HS-5 (cell line): ENCODE results near the gene KLK7.
"Not testable (repeated sequence)": the region's sequence is repeated elsewhere in the genome, so short reads cannot be mapped to it uniquely, and the experiment has no call there.

Experiments used
- DNase-seq: peaks from one replicate; pipeline ENCODE4 v3.0.0-alpha.2; 2012; ENCODE audit warnings: low read depth

Gene KLK7

GRCh38 chr19:50975766-50976165 lies 8.0 kb downstream of the KLK7 start:
- no peak for DNase-seq

DNA sequence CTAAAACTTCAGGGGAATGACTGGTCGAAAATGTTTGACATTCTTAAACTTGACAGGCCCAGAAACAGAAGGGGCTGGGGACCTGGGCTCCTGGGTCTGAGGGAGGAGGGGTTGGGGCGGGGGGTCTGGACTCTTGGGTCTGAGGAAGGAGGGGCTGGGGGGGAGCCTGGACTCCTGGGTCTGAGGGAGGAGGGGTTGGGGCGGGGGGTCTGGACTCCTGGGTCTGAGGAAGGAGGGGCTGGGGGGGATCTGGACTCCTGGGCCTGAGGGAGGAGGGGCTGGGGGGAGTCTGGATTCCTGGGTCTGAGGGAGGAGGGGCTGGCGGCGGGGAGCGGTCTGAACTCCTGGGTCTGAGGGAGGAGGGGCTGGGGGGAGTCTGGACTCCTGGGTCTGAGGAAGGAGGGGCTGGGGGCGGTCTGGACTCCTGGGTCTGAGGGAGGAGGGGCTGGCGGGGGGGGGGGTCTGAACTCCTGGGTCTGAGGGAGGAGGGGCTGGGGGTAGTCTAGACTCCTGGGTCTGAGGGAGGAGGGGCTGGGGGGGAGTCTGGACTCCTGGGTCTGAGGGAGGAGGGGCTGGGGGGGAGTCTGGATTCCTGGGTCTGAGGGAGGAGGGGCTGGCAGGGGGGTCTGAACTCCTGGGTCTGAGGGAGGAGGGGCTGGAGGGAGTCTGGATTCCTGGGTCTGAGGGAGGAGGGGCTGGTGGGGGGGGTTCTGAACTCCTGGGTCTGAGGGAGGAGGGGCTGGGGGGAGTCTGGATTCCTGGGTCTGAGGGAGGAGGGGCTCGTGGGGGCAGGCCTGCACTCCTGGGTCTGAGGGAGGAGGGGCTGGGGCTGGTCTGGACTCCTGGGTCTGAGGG lies 8.8 kb downstream of the KLK7 start:
- no peak for DNase-seq

DNA sequence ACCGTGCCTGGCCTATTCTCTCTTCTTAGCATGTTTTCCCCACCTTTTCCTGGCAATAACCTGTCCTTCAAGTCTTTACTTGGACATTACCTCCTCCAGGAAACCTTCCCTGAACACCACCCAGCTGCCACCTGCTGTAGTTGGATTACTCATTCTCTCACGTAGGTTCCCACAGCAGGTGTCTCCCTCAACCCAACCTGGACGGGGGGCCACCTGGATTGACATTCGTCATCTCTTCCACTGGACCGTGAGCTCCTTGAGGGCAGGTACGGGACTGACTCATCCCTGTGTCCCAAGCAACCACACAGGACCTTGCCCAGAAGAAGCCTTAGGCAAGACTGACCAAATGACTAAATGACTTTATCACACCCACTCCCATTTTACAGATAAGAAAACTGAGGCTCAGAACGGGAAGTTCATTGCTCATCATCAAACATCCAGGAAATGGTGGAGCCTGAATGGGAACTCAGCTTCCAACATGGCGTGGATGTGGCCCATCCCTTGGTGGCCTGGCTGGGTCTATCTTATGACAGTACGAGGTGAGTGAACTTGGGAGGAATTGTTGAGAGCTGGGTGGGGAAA lies 10.8 kb downstream of the KLK7 start:
- no peak for DNase-seq

GRCh38 chr19:50969810-50970209 lies 13.9 kb downstream of the KLK7 start:
- not testable (repeated sequence) for DNase-seq

DNA sequence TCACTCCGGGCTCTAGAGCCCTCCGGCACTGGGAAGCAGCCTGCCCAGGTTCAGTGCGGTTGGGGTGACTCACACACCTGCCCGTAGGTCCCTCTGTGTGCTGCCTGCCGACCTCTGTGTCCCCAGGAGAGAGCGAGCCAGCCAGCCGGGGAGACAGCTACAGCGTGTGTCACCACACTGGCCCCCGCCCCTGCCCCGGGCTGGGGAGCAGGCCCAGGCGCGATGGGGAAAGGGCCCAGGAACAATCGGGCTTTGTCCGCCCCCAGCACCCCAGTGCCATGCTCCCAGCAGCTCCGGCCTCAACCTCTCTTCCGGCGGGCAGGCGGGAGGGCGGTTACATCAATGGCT lies 14.3 kb downstream of the KLK7 start, which contains the start of gene KLK6:
Gene KLK6, minus strand, starts transcription at position 179 of the 348 bp plus-strand sequence. CDS start 1,487 bp downstream, outside the sequence.
- no peak for DNase-seq

- DNase-seq: no peak
These were observed 14.9 kb downstream of the KLK7 start for GRCh38 chr19:50968716-50969412.

GRCh38 chr19:50967929-50968715 lies 15.6 kb downstream of the KLK7 start:
- no peak for DNase-seq

DNA sequence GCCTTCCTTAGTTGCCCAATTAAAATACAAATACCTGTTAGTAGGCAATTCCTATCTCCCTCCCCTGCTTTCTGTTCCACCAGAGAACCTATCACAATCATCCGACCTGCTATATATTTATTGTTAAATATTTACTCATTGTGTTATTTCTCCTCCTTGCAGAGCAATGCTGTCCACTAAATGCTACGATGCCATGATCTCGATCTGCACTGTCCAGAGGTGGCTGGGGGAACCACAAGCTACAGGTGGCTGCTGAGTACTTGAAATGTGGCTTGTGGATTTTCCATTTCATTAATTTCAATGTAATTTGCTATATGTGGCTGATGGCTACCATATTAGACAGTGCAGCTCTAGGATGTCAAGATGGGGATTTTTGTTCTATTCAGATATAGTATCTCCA lies 19.5 kb downstream of the KLK7 start:
- no peak for DNase-seq

- DNase-seq: no peak
These were observed 20.3 kb downstream of the KLK7 start for GRCh38 chr19:50963381-50963780.

- no peak for DNase-seq
These were observed 21.5 kb downstream of the KLK7 start for GRCh38 chr19:50962245-50962644.

DNA sequence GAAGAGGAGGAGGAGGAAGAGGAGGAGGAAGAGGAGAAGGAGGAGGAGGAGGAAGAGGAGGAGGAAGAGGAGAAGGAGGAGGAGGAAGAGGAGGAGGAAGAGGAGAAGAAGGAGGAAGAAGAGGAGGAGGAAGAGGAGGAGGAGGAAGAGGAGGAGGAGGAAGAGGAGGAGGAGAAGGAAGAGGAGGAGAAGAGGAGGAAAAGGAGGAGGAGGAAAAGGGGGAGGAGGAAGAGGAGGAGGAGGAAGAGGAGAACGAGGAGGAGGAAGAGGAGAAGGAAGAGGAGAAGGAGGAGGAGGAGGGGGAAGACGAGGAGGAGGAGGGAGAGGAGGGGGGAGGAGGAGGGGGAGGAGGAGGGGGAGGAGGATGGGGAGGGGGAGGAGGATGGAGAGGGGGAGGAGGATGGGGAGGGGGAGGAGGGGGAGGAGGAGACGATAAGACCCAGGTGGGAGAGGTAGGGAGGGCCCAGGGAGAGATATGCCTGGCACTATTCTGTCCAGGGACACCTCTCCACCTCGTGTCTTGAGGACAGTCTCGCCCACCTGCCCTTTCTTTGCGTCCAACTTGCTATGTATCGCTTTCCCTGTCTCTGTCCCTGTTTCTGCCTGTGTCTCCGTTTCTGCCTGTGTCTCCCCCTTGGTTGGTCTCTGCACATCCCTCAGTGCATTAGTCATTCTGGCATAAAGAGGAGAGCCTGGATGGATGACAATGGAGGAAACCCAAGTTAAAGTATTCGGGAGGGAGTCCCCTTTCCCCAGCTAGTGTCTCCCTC lies 23.8 kb downstream of the KLK7 start:
- DNase-seq: no peak

GRCh38 chr19:50957587-50957986 lies 26.1 kb downstream of the KLK7 start:
- no peak for DNase-seq

- DNase-seq: no peak
These were observed 30.8 kb downstream of the KLK7 start, which contains the start of gene KLK5 for GRCh38 chr19:50952910-50953309. TSS of gene KLK5 (minus strand) at chr19:50953038. CDS start at chr19:50952657, 381 bp downstream.

- DNase-seq: no peak
These were observed 33.9 kb downstream of the KLK7 start for GRCh38 chr19:50949861-50950260.

GRCh38 chr19:50947123-50947522 lies 36.6 kb downstream of the KLK7 start:
- no peak for DNase-seq

DNA sequence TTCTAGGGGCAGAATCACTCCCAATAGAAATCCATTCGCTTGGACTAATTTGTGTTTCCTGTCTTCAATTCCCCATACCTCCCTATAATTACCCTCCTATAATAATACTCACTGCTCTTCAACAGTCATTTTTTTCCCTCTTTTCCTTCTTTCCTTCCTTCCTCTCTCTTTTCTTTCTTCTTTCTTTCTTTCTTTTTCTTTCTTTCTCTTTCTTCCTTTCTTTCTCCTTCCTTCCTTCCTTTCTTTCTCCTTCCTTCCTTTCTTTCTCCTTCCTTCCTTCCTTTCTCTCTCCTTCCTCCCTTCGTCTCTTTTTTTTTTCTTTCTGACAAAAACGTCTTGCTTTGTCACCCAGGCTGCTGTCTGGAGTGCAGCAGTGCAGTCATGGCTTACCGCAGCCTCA lies 38.9 kb downstream of the KLK7 start:
- no peak for DNase-seq

GRCh38 chr19:50943074-50943828 lies 40.5 kb downstream of the KLK7 start:
- no peak for DNase-seq

DNA sequence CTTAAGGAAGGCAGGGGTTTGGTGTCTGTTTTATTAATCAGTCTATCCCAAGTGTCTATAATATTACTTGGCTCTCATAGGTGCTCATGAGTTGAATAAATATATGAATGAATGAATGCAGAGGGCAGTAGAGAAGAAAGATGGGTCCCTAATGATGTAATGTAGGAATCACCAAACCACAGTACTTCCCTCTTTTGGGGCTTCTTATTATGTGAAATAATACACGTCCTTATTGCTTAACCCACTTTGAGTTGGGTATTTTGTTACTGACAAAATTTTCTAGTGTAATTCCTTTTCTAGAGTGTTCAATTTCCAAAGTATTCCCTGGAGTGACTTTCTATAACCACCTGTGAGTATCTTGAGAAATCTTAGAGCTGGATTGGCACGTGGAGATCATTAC lies 44.1 kb downstream of the KLK7 start:
- no peak for DNase-seq

GRCh38 chr19:50933640-50934039 lies 50.1 kb downstream of the KLK7 start:
- DNase-seq: no peak

DNA sequence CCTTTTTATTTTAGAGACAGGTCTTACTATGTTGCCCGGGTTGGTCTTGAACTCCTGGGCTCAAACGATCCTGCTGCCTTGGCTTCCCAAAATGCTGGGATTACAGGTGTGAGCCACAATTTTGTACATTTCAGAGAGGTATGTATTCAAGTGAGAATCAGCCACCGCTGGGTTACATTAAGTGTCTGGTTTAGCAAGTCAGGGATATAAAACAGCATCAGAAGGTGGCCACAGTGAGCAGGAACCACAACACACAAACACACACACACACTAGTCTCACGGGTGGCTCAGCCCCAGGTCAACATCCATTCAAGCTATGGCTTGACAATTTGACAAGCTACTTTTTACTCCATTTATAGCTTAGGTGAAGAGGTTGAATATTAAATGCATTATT lies 51.0 kb downstream of the KLK7 start:
- no peak for DNase-seq
